A549 (cell line): Measurements from ENCODE around the gene MBNL1. TPM values are rescaled to one million over a fixed set of nuclear protein-coding genes. Genes with fewer than 3 reads are reported as not detected.
A peak's percentile ranks its signal among the peaks of the same experiment; 100 is the strongest.

Experiments
- ATAC-seq, 2 experiments: fragments of 200-7000 bp in 1 of 2; fragments of >200 bp in 1 of 2; cut with Nextera tagmentation in 1 of 2; cut with Tn5 transposase in 1 of 2; 3 replicates each; pipeline versions ENCODE4 v1.8.0 to v1.9.1; 2018 to 2020; ENCODE audit warnings: mild to moderate bottlenecking in 1 of 2, moderate library complexity in 1 of 2
- CTCF ChIA-PET: fragments of 300-600 bp; sonication (Branson Sonifier 250); formaldehyde crosslinking; extraction: SDS; loops from one replicate; lab custom pipeline; 2021; ENCODE audit warnings: antibody characterized with exemption, inconsistent platforms; lab: Yijun Ruan, JAX
- POLR2A ChIA-PET: fragments of 350-600 bp; formaldehyde crosslinking; extraction: SDS; loops from one replicate; lab custom pipeline; 2021; ENCODE audit warnings: antibody characterized with exemption, inconsistent platforms; lab: Yijun Ruan, JAX
- DNase-seq, 2 experiments: peaks; one replicate each; pipeline versions ENCODE4 v3.0.0 to v3.0.0-alpha.2; 2011 to 2016; ENCODE audit warnings: low read depth in 1 of 2, low spot score in 1 of 2
- FAIRE-seq: peaks from 2 replicates; lab custom pipeline; 2011; peaks lifted over from hg19 to GRCh38; lab: Jason Lieb, UNC
- H3K27ac ChIP-seq, 2 experiments: fragments of >200 bp; sonication (Bioruptor Twin); formaldehyde crosslinking; 3 replicates each; pipeline ENCODE4 v1.5.1; 2016 to 2017
- H3K4me1 ChIP-seq: fragments of >200 bp; sonication (Bioruptor Twin); formaldehyde crosslinking; 3 replicates; pipeline ENCODE4 v1.6.1; 2016
- H3K4me2 ChIP-seq: fragments of >200 bp; sonication (Bioruptor Twin); formaldehyde crosslinking; 3 replicates; pipeline ENCODE4 v1.6.1; 2016
- H3K4me3 ChIP-seq: fragments of >200 bp; sonication (Bioruptor Twin); formaldehyde crosslinking; 3 replicates; pipeline ENCODE4 v1.5.1; 2016
- H3K9me3 ChIP-seq: fragments of >200 bp; sonication (Bioruptor Twin); formaldehyde crosslinking; 3 replicates; pipeline ENCODE4 v1.6.1; 2016
- ATOH8 ChIP-seq: fragments of 250-450 bp; sonication (Bioruptor Pico); IDR thresholded peaks from 2 replicates; pipeline ENCODE4 v1.5.0; 2020; ENCODE audit warnings: low read depth, mild to moderate bottlenecking, moderate library complexity
- CEBPB ChIP-seq, 2 experiments: fragments of >200 bp in 1 of 2; sonication (Bioruptor Twin) in 1 of 2; formaldehyde crosslinking in 1 of 2; IDR thresholded peaks; 2 replicates each; pipeline ENCODE4 v1.6.1; 2012 to 2016
- CHD2 ChIP-seq: fragments of 150-350 bp; IDR thresholded peaks from 2 replicates; pipeline ENCODE4 v1.6.1; 2014; ENCODE audit warnings: low read length; ENCODE audit not compliant: partially characterized antibody
- EHF ChIP-seq: fragments of 250-450 bp; sonication (Bioruptor Pico); IDR thresholded peaks from 2 replicates; pipeline ENCODE4 v1.5.0; 2020; ENCODE audit warnings: mild to moderate bottlenecking
- FOSB ChIP-seq: fragments of 250-450 bp; sonication (Bioruptor Pico); IDR thresholded peaks from 2 replicates; pipeline ENCODE4 v1.5.0; 2020; ENCODE audit warnings: mild to moderate bottlenecking, moderate library complexity
- FOSL2 ChIP-seq, 2 experiments: fragments of 450-650 bp in 1 of 2; fragments of >200 bp in 1 of 2; sonication (Bioruptor Twin) in 1 of 2; formaldehyde crosslinking; IDR thresholded peaks; 2 replicates each; pipeline versions ENCODE4 v1.5.0 to v1.6.1; 2016 to 2020; ENCODE audit warnings: mild to moderate bottlenecking in 1 of 2, moderate library complexity in 1 of 2
- FOXS1 ChIP-seq: fragments of 250-450 bp; sonication (Bioruptor Pico); IDR thresholded peaks from 2 replicates; pipeline ENCODE4 v1.5.0; 2020; ENCODE audit warnings: mild to moderate bottlenecking, moderate library complexity
- HEYL ChIP-seq: fragments of 250-450 bp; sonication (Bioruptor Pico); IDR thresholded peaks from 2 replicates; pipeline ENCODE4 v1.8.0; 2021; ENCODE audit warnings: mild to moderate bottlenecking, moderate library complexity
- POLR2A ChIP-seq: IDR thresholded peaks from 2 replicates; pipeline ENCODE4 v1.6.1; 2012; ENCODE audit warnings: mild to moderate bottlenecking, low read length
- POLR2AphosphoS2 ChIP-seq: conservative IDR thresholded peaks from 2 replicates; pipeline ENCODE4 v1.6.1; 2012; ENCODE audit warnings: low read length, improper control_type of control experiment, inconsistent platforms
- RAD21 ChIP-seq, 2 experiments: fragments of >200 bp in 1 of 2; sonication (Bioruptor Twin) in 1 of 2; formaldehyde crosslinking in 1 of 2; IDR thresholded peaks in 1 of 2; conservative IDR thresholded peaks in 1 of 2; 2 replicates in 1 of 2; 3 replicates in 1 of 2; pipeline ENCODE4 v1.6.1; 2012 to 2018; ENCODE audit warnings: inconsistent platforms in 1 of 2
- RARB ChIP-seq: fragments of 250-450 bp; sonication (Bioruptor Pico); IDR thresholded peaks from 2 replicates; pipeline ENCODE4 v1.8.0; 2021; ENCODE audit warnings: mild to moderate bottlenecking, moderate library complexity
- TFCP2L1 ChIP-seq: fragments of 250-450 bp; sonication (Bioruptor Pico); IDR thresholded peaks from 2 replicates; pipeline ENCODE4 v1.5.0; 2021; ENCODE audit warnings: mild to moderate bottlenecking
- WGBS: methylation state at CpG from one replicate; pipeline ENCODE4 v1.1.6; 2017; ENCODE audit errors: missing lambda C conversion rate; 5-methylcytosine and 5-hydroxymethylcytosine counted together
- polyA plus RNA-seq, 4 experiments: library from polyadenylated mRNA; depleted of rRNA in 3 of 4; stranded (reverse); fragments of >200 nt; fragmentation: RNase III in 1 of 4; extraction: RNeasy Plus Mini Kit Qiagen cat#74134 plus additional on column Dnase treatment in 1 of 4; gene quantifications; 2 replicates in 3 of 4; 3 replicates in 1 of 4; pipeline ENCODE4 v1.2.3, GENCODE V29; 2011 to 2017
- TF ChIP-seq, protein P1 (sequence below): fragments of 450-650 bp; IDR thresholded peaks from 2 replicates; pipeline ENCODE4 v1.6.1; 2014; ENCODE audit warnings: antibody characterized with exemption
- TF ChIP-seq, protein P2 (sequence below): fragments of >200 bp; sonication (Bioruptor Twin); formaldehyde crosslinking; IDR thresholded peaks from 3 replicates; pipeline ENCODE4 v1.6.1; 2016
- TF ChIP-seq, protein P3 (sequence below): fragments of 150-350 bp; IDR thresholded peaks from 2 replicates; pipeline ENCODE4 v1.6.1; 2014; ENCODE audit warnings: low read depth, mild to moderate bottlenecking, low read length

MBNL1 gene
- polyA plus RNA-seq, 2 of the 4 experiments (the other 2 are of a cell fraction), result 60.5 to 92.5 TPM

GRCh38 chr3:152458376-152459117 is 189.8 kb downstream of the MBNL1 start:
- no peak overlapping the region for H3K27ac ChIP-seq
- no peak for TF ChIP-seq POLR2A
- TF ChIP-seq TFCP2L1 (CRISPR knock-in tag), result no peak
- TF ChIP-seq, protein P1, sequence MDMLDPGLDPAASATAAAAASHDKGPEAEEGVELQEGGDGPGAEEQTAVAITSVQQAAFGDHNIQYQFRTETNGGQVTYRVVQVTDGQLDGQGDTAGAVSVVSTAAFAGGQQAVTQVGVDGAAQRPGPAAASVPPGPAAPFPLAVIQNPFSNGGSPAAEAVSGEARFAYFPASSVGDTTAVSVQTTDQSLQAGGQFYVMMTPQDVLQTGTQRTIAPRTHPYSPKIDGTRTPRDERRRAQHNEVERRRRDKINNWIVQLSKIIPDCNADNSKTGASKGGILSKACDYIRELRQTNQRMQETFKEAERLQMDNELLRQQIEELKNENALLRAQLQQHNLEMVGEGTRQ, result no peak
- no peak for TF ChIP-seq FOXS1 (CRISPR knock-in tag)
- no peak for TF ChIP-seq HEYL (CRISPR knock-in tag)
- no peak for TF ChIP-seq POLR2AphosphoS2
- TF ChIP-seq RARB, result no peak
- no peak for TF ChIP-seq CEBPB (IDR thresholded peaks at IDR 0.05)
- TF ChIP-seq CHD2, result no peak
- TF ChIP-seq, protein P2, sequence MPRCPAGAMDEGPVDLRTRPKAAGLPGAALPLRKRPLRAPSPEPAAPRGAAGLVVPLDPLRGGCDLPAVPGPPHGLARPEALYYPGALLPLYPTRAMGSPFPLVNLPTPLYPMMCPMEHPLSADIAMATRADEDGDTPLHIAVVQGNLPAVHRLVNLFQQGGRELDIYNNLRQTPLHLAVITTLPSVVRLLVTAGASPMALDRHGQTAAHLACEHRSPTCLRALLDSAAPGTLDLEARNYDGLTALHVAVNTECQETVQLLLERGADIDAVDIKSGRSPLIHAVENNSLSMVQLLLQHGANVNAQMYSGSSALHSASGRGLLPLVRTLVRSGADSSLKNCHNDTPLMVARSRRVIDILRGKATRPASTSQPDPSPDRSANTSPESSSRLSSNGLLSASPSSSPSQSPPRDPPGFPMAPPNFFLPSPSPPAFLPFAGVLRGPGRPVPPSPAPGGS, result no peak
- TF ChIP-seq, all 56 proteins: peak for 0
- ATAC-seq (no peak), DNase-seq (no peak), FAIRE-seq (no peak)
- Histone ChIP-seq H3K4me3 (no peak overlapping the region), H3K4me1 (0 out of 3 replicates have a peak, but pooled peaks cover 4% of the 10 kb centered on the region), H3K9me3 (no peaks in the 10 kb centered on the region), H3K4me2 (no peak overlapping the region)
- ChIA-PET POLR2A (no interaction called here), CTCF (interaction anchor here (2.3 kb wide), 1 partner anchor 14 kb away, joined by 9 read pairs; no protein-coding TSS in a partner anchor)
- WGBS, result 88% methylated on average over 5 of the region's 5 CpGs

- POLR2A ChIA-PET, result no interaction called here
- DNase-seq (no peak), FAIRE-seq (no peak), ATAC-seq (no peak)
- H3K4me3 ChIP-seq, result no peak overlapping the region
- H3K27ac ChIP-seq, result no peak overlapping the region
- H3K9me3 ChIP-seq, result no peaks in the 10 kb centered on the region
- H3K4me2 ChIP-seq, result no peak overlapping the region
- 91% methylated on average over 2 of the region's 2 CpGs for WGBS
- H3K4me1 ChIP-seq, result 0 out of 3 replicates have a peak, but pooled peaks cover 4% of the 10 kb centered on the region
- CTCF ChIA-PET, result interaction anchor here (1.1 kb wide), 1 partner anchor 13 kb away, joined by 3 read pairs; no protein-coding TSS in a partner anchor
- TF ChIP-seq TFCP2L1 (CRISPR knock-in tag) (no peak), RAD21 (conservative IDR thresholded peaks at IDR 0.05 in 1 of 2, IDR thresholded peaks at IDR 0.05 in 1 of 2) (no peak), EHF (CRISPR knock-in tag) (no peak), ATOH8 (no peak)
- TF ChIP-seq, protein P3, sequence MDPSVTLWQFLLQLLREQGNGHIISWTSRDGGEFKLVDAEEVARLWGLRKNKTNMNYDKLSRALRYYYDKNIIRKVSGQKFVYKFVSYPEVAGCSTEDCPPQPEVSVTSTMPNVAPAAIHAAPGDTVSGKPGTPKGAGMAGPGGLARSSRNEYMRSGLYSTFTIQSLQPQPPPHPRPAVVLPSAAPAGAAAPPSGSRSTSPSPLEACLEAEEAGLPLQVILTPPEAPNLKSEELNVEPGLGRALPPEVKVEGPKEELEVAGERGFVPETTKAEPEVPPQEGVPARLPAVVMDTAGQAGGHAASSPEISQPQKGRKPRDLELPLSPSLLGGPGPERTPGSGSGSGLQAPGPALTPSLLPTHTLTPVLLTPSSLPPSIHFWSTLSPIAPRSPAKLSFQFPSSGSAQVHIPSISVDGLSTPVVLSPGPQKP, result no peak
Observed at GRCh38 chr3:152459118-152459515, 190.4 kb downstream of the MBNL1 start.

DNA sequence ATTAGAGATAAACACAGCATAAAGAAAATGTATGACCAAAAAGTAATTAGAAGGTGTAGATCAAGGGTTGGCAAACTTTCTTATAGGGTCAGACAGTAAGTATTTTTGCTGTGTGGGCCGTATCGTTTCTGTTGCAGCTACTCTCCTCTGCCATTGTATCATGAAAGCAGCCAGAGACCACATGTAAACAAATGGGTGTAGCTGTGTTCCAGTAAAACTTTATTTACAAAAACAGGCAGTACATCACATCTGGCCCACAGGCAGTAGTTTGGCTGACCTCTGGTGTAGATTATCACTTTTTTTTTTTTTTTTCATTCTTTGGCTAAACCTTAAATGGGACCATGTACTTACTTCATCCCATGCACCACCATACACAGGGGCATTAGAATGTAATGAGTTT is 190.8 kb downstream of the MBNL1 start:
- H3K4me3 ChIP-seq, result no peak overlapping the region
- FAIRE-seq, result no peak
- no peak overlapping the region for H3K27ac ChIP-seq
- no peak for TF ChIP-seq FOSB (CRISPR knock-in tag)
- no peak for TF ChIP-seq FOSL2 (IDR thresholded peaks at IDR 0.05)
- 0 out of 2 replicates have a peak, but pooled peaks have one; percentile 5 for TF ChIP-seq FOSL2 (CRISPR knock-in tag; IDR thresholded peaks at IDR 0.05)
- H3K4me2 ChIP-seq, result no peak overlapping the region
- POLR2A ChIA-PET, result no interaction called here
- WGBS, result 93% methylated on average over 2 of the region's 2 CpGs
- H3K4me1 ChIP-seq, result 0 out of 3 replicates have a peak, but pooled peaks cover 4% of the 10 kb centered on the region
- CTCF ChIA-PET, result interaction anchor here (1.1 kb wide), 1 partner anchor 13 kb away, joined by 3 read pairs; no protein-coding TSS in a partner anchor
- H3K9me3 ChIP-seq, result no peaks in the 10 kb centered on the region
- no peak for ATAC-seq
- no peak for DNase-seq
